HepG2 (cell line): ENCODE results near the gene FFAR4. TPM values are rescaled to one million over a fixed set of nuclear protein-coding genes. Genes with fewer than 3 reads are reported as not detected.

Experiments
- ARID2 ChIP-seq: sonication (generic); formaldehyde crosslinking; IDR thresholded peaks from 2 replicates; pipeline ENCODE4 v1.8.1; 2022; ENCODE audit warnings: mild to moderate bottlenecking, missing genetic modification reagents, borderline replicate concordance
- BCL3 ChIP-seq: sonication (generic); formaldehyde crosslinking; IDR thresholded peaks from 2 replicates; pipeline ENCODE4 v1.5.1; 2020; ENCODE audit warnings: mild to moderate bottlenecking, missing genetic modification reagents, moderate library complexity
- EED ChIP-seq: sonication (generic); formaldehyde crosslinking; IDR thresholded peaks from 2 replicates; pipeline ENCODE4 v1.5.0; 2020; ENCODE audit warnings: mild to moderate bottlenecking, missing genetic modification reagents
- FOXA1 ChIP-seq, 2 experiments: fragments of 450-650 bp in 1 of 2; sonication (generic) in 1 of 2; formaldehyde crosslinking in 1 of 2; IDR thresholded peaks; 2 replicates each; pipeline versions ENCODE4 v1.4.0 to v1.6.1; 2016 to 2020; ENCODE audit warnings: missing genetic modification reagents in 1 of 2
- FOXO4 ChIP-seq: sonication (generic); formaldehyde crosslinking; conservative IDR thresholded peaks from 2 replicates; pipeline ENCODE4 v1.8.1; 2023; ENCODE audit warnings: missing genetic modification reagents
- FOXP4 ChIP-seq: sonication (generic); formaldehyde crosslinking; IDR thresholded peaks from 2 replicates; pipeline ENCODE4 v1.4.0; 2020; ENCODE audit warnings: missing genetic modification reagents
- HNRNPL ChIP-seq: fragments of 200-400 bp; formaldehyde crosslinking; IDR thresholded peaks from 2 replicates; pipeline ENCODE4 v1.6.1; 2017; ENCODE audit warnings: mild to moderate bottlenecking, low read depth, low read length
- NFAT5 ChIP-seq: sonication (generic); formaldehyde crosslinking; IDR thresholded peaks from 2 replicates; pipeline ENCODE4 v1.4.0; 2020; ENCODE audit warnings: missing genetic modification reagents
- NR2F2 ChIP-seq: IDR thresholded peaks from 2 replicates; pipeline ENCODE4 v1.6.1; 2012; ENCODE audit warnings: low read depth, inconsistent platforms, borderline replicate concordance
- POLR2AphosphoS2 ChIP-seq: IDR thresholded peaks from 2 replicates; pipeline ENCODE4 v1.6.1; 2011; ENCODE audit warnings: low read depth, low read length, improper control_type of control experiment
- REPIN1 ChIP-seq: sonication (generic); formaldehyde crosslinking; IDR thresholded peaks from 2 replicates; pipeline ENCODE4 v1.8.0; 2022; ENCODE audit warnings: missing genetic modification reagents, low read depth, mild to moderate bottlenecking, borderline replicate concordance
- ZFP1 ChIP-seq: IDR thresholded peaks from 2 replicates; pipeline ENCODE4 v1.6.1; 2016
- ZNF546 ChIP-seq: sonication (generic); formaldehyde crosslinking; conservative IDR thresholded peaks from 2 replicates; pipeline ENCODE4 v1.8.1; 2023; ENCODE audit warnings: mild to moderate bottlenecking, missing genetic modification reagents
- polyA plus RNA-seq, 8 experiments: library from polyadenylated mRNA; depleted of rRNA in 3 of 8; stranded (reverse) in 7 of 8; unstranded in 1 of 8; fragments of >200 nt; fragmentation: Illumina TruSeq in 4 of 8; extraction: Trizol in 4 of 8; gene quantifications; 2 replicates each; pipeline versions ENCODE4 v1.2.1 to v1.2.3, GENCODE V29; 2011 to 2016; ENCODE audit warnings: low read depth in 4 of 8, missing spikeins in 1 of 8, mixed read lengths in 1 of 8; ENCODE audit not compliant: insufficient read depth in 1 of 8
- total RNA-seq, 5 experiments: library from RNA; depleted of rRNA; stranded (reverse); fragments of >200 nt; fragmentation: Illumina TruSeq; extraction: Trizol; gene quantifications; 2 replicates each; pipeline ENCODE4 v1.2.3, GENCODE V29; 2016; ENCODE audit warnings: low read depth in 1 of 5
- TF ChIP-seq, protein P1 (sequence below): sonication (generic); formaldehyde crosslinking; conservative IDR thresholded peaks from 2 replicates; pipeline ENCODE4 v1.8.0; 2022; ENCODE audit warnings: low read depth, missing genetic modification reagents
- TF ChIP-seq, protein P2 (sequence below): sonication (generic); formaldehyde crosslinking; conservative IDR thresholded peaks from 2 replicates; pipeline ENCODE4 v1.4.0; 2020; ENCODE audit warnings: missing genetic modification reagents

FFAR4 gene
- total and polyA plus RNA-seq, 2 of the 13 experiments (the other 11 are each of a cell fraction or from before 2014, with no cell fraction given): 0.09 TPM; not detected in 1

DNA sequence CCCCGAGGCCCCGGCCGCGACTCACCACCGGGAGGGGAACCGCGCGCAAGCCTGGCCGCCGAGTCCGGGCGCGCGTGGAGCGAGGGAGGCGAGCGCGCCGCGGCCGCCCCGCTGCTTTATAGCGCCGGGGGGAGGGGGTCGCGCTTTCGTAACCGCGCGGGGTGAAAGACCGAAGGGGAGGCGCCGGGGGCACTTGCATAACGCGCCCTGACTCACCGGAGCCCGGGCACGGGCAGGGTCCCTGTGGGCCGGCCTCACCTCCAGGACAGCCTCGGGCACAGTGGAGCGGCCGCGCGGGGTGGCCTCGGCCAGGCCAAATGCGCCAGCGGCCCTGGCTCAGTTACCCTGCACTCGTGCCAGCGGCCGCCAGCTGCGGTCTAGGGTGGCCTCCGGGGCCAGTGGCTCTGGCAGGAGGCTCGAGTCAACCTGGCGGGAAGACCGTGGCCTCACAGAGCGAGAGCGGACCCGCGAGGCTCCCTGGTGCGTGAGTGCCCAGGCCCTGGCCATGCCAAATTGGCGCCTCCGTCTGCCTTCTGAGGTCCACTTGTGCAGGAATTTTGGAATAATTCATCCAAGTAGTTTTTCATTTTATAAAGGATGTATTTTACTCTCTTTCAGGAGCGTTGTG is 34.8 kb downstream of the FFAR4 start, which contains the start of gene RBP4 (continued):
- TF ChIP-seq FOXP4 (CRISPR knock-in tag): peak; percentile 69
- TF ChIP-seq ZNF546: peak; percentile 86
- TF ChIP-seq EED (CRISPR knock-in tag): peak; percentile 65
- TF ChIP-seq NR2F2: peak; percentile 64; the same call in 1 of the 2 replicates
- no peak for TF ChIP-seq NFAT5 (CRISPR knock-in tag)
- TF ChIP-seq FOXA1 (IDR thresholded peaks at IDR 0.05): no peak
- TF ChIP-seq FOXA1 (CRISPR knock-in tag; IDR thresholded peaks at IDR 0.05): peak; percentile 37; the same call in 1 of the 2 replicates
- TF ChIP-seq BCL3 (CRISPR knock-in tag): peak; percentile 57; the same call in 1 of the 2 replicates
- TF ChIP-seq FOXO4 (CRISPR knock-in tag): 0 out of 2 replicates have a peak, but pooled peaks have one; percentile 13
- TF ChIP-seq ARID2: peak; percentile 61; the same call in 1 of the 2 replicates
- no peak for TF ChIP-seq POLR2AphosphoS2
- peak; percentile 94 for TF ChIP-seq HNRNPL
- peak; percentile 39; the same call in 1 of the 2 replicates for TF ChIP-seq REPIN1 (CRISPR knock-in tag)
- TF ChIP-seq, protein P1, sequence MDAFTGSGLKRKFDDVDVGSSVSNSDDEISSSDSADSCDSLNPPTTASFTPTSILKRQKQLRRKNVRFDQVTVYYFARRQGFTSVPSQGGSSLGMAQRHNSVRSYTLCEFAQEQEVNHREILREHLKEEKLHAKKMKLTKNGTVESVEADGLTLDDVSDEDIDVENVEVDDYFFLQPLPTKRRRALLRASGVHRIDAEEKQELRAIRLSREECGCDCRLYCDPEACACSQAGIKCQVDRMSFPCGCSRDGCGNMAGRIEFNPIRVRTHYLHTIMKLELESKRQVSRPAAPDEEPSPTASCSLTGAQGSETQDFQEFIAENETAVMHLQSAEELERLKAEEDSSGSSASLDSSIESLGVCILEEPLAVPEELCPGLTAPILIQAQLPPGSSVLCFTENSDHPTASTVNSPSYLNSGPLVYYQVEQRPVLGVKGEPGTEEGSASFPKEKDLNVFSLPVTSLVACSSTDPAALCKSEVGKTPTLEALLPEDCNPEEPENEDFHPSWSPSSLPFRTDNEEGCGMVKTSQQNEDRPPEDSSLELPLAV (CRISPR knock-in tag): no peak
- TF ChIP-seq, protein P2, sequence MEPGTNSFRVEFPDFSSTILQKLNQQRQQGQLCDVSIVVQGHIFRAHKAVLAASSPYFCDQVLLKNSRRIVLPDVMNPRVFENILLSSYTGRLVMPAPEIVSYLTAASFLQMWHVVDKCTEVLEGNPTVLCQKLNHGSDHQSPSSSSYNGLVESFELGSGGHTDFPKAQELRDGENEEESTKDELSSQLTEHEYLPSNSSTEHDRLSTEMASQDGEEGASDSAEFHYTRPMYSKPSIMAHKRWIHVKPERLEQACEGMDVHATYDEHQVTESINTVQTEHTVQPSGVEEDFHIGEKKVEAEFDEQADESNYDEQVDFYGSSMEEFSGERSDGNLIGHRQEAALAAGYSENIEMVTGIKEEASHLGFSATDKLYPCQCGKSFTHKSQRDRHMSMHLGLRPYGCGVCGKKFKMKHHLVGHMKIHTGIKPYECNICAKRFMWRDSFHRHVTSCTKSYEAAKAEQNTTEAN (CRISPR knock-in tag): peak; percentile 68; the same call in 1 of the 2 replicates
- TF ChIP-seq ZFP1: no peak; the same call in 1 of the 2 replicates
